ENCODE data around the gene ZNF600. TPM values are rescaled to one million over a fixed set of nuclear protein-coding genes. Genes with fewer than 3 reads are reported as not detected.
"Not testable (repeated sequence)": the region's sequence is repeated elsewhere in the genome, so short reads cannot be mapped to it uniquely, and the experiment has no call there.

The ZNF600 gene
- total RNA-seq (9.4 TPM), polyA plus RNA-seq (ENCODE audit: insufficient read depth, low read depth, low replicate concordance) (4.1 TPM)
- long read RNA-seq, donor 1, partial matches to known transcripts, result 0 of 2 reads
- long read RNA-seq, donor 1, other reads (novel, unspliced or antisense), result 0 of 2 reads
- long read RNA-seq, donor 2, partial matches to known transcripts, result 0 of 1 reads
- long read RNA-seq, donor 2, other reads (novel, unspliced or antisense), result 0 of 1 reads
- long read RNA-seq, donor 3, partial matches to known transcripts, result 0 of 1 reads
- long read RNA-seq, donor 3, other reads (novel, unspliced or antisense), result 0 of 1 reads
- long read RNA-seq, donor 4, partial matches to known transcripts, result 0 of 1 reads
- long read RNA-seq, donor 4, other reads (novel, unspliced or antisense), result 0 of 1 reads
- long read RNA-seq, donor 5, result 0 reads
- long read RNA-seq, donor 6, result 0 reads
- long read RNA-seq, donor 7, transcript ZNF600-208 (4 exons, 3,645 nt), result major isoform, 5 of 15 reads
- long read RNA-seq, donor 7, partial matches to known transcripts, result 1 of 15 reads
- long read RNA-seq, donor 7, other reads (novel, unspliced or antisense), result 8 of 15 reads
- long read RNA-seq, donor 8, result 0 reads
- long read RNA-seq, donor 9, result 0 reads
- long read RNA-seq, donor 10, partial matches to known transcripts, result 0 of 1 reads
- long read RNA-seq, donor 10, other reads (novel, unspliced or antisense), result 0 of 1 reads

DNA sequence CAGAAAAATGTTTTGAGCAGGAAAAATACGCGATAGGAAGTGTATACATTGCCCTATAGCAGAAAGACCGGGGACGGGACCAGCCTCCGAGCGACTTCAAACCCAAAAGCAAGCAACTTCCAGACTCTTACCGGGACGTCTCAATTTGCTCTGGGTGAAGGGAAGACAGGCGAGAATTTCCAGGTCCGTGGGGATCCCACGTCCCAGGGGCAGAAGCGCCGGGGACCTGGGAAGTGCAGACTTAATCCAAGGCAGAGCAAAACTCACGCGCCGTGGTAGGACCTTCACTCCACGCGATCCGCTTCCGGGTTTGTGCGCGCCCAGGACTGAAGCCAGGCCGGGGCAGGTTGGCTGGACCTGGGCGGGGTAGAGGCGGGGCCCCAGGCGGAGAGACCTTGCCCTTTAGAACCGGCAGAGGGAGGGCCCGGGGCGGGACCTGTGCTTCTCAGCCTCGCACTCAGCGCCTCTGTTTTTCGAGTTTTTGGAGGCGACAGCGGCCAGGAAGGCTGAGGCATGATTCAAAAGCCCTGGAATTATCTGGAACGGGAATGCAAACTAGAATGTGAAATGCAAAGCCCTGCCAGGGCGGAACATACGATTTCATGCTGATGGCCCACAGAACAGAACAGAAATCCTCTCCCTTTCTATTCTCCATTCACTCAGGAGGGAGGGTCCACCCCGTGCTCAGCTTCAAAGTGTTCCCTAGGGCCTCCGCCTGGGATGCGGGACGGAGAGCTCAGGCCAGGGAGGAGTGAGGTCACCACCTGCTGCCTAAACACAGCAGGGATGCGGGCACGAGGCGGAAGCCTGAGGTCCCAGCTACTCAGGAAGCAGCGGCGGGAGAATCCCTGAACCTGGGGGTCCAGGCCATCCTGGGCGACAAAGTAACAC lies at the start of gene ZNF600:
Gene ZNF600, minus strand, starts transcription at position 328 of the 891 bp plus-strand sequence. CDS start 7,903 bp downstream, outside the sequence.
- H3K36me3 ChIP-seq (ENCODE audit: control insufficient read depth in 2 of 3, insufficient read depth in 3 of 3, low read length in 3 of 3); H3K4me1 ChIP-seq (ENCODE audit: control insufficient read depth in 2 of 3, insufficient read depth in 2 of 3, low read depth in 1 of 3, low read length in 3 of 3); FAIRE-seq; H3K27me3 ChIP-seq (ENCODE audit: control insufficient read depth, insufficient read depth, low read length); intact Hi-C loops (cut with DNase I); H3K9me3 ChIP-seq (ENCODE audit: control insufficient read depth in 2 of 3, insufficient read depth in 1 of 3, low read length in 3 of 3): not testable (repeated sequence)
- Histone ChIP-seq H3K9ac (ENCODE audit: low read length in 3 of 3) (peak within 1 kb of the TSS in 2 of 3 donors; percentile 33 to 67), H3K27ac (ENCODE audit: low read depth in 2 of 2, low read length in 2 of 2) (peak within 1 kb of the TSS in 1 of 2 donors; percentile 6), H3K4me3 (ENCODE audit: low read length in 3 of 3) (peak within 1 kb of the TSS; percentile 69 to 82 (median 75))
- DNase-seq, result peak; percentile 71 to 96 (median 78)

DNA sequence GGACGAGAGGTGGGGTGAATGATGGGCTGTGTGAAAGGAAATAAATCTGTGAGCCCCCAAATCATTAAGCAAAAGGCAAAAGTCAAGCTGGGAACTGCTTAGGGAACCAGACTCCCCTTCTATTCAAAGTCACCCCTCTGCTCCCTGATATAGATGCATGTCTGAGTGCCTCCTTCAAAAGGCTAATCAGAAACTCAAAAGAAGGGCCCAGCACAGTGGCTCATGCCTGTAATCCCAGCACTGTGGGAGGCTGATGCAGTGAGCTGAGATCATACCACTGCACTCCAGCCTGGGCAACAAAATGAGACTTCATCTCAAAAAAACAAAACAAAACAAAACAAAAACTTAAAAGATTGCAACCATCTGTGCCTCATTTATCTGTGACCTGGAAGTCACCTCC lies 47.7 kb upstream of the ZNF600 start:
- H3K27me3 ChIP-seq (ENCODE audit: control insufficient read depth, insufficient read depth, low read length); H3K4me1 ChIP-seq (ENCODE audit: control insufficient read depth in 2 of 3, insufficient read depth in 2 of 3, low read depth in 1 of 3, low read length in 3 of 3); DNase-seq; H3K4me3 ChIP-seq (ENCODE audit: low read length in 3 of 3); H3K27ac ChIP-seq (ENCODE audit: low read depth in 2 of 2, low read length in 2 of 2); H3K9me3 ChIP-seq (ENCODE audit: control insufficient read depth in 2 of 3, insufficient read depth in 1 of 3, low read length in 3 of 3); FAIRE-seq; H3K36me3 ChIP-seq (ENCODE audit: control insufficient read depth in 2 of 3, insufficient read depth in 3 of 3, low read length in 3 of 3); intact Hi-C loops (cut with DNase I); H3K9ac ChIP-seq (ENCODE audit: low read length in 3 of 3): not testable (repeated sequence)

DNA sequence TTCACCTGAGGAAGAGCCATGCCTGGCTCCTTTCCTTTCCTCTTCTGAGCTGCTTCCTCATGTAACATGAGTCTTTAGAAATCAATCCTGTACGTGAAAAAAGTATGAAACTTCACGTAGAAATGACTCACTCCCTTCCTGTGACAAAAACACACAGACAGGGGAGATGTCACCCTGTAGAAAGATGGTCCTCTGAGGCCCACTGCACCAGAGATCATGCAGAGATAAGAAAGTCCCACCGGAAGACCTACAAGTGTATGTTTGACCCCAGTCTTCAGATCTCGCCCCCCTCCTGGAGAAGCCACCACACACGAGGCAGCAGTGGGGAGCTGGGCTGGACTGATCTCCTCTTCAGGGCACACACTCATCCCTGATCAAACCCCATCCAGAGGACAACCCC lies 47.0 kb upstream of the ZNF600 start:
- H3K4me1 ChIP-seq (ENCODE audit: control insufficient read depth in 2 of 3, insufficient read depth in 2 of 3, low read depth in 1 of 3, low read length in 3 of 3); H3K36me3 ChIP-seq (ENCODE audit: control insufficient read depth in 2 of 3, insufficient read depth in 3 of 3, low read length in 3 of 3); H3K9me3 ChIP-seq (ENCODE audit: control insufficient read depth in 2 of 3, insufficient read depth in 1 of 3, low read length in 3 of 3); H3K9ac ChIP-seq (ENCODE audit: low read length in 3 of 3); H3K4me3 ChIP-seq (ENCODE audit: low read length in 3 of 3); intact Hi-C loops (cut with DNase I); H3K27ac ChIP-seq (ENCODE audit: low read depth in 2 of 2, low read length in 2 of 2); DNase-seq; H3K27me3 ChIP-seq (ENCODE audit: control insufficient read depth, insufficient read depth, low read length); FAIRE-seq: not testable (repeated sequence)

DNA sequence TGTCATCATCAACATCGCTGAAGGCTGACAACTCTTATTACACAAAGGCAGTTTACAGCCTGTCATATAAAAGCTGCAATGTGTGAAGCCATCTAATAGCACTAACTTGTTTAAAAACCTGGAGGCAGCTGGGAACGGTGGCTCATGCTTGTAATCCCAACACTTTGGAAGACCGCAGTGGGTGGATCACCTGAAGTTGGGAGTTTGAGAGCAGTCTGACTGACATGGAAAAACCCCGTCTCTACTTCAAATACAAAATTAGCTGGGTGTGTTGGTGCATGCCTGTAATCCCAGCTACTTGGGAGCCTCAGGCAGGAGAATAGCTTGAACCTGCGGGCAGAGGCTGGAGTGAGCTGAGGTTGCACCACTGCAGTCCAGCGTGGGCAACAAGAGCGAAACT lies 43.3 kb upstream of the ZNF600 start:
- H3K9ac ChIP-seq (ENCODE audit: low read length in 3 of 3); H3K27ac ChIP-seq (ENCODE audit: low read depth in 2 of 2, low read length in 2 of 2); H3K27me3 ChIP-seq (ENCODE audit: control insufficient read depth, insufficient read depth, low read length); H3K9me3 ChIP-seq (ENCODE audit: control insufficient read depth in 2 of 3, insufficient read depth in 1 of 3, low read length in 3 of 3); FAIRE-seq; H3K4me1 ChIP-seq (ENCODE audit: control insufficient read depth in 2 of 3, insufficient read depth in 2 of 3, low read depth in 1 of 3, low read length in 3 of 3); H3K4me3 ChIP-seq (ENCODE audit: low read length in 3 of 3); DNase-seq; intact Hi-C loops (cut with DNase I); H3K36me3 ChIP-seq (ENCODE audit: control insufficient read depth in 2 of 3, insufficient read depth in 3 of 3, low read length in 3 of 3): not testable (repeated sequence)

DNA sequence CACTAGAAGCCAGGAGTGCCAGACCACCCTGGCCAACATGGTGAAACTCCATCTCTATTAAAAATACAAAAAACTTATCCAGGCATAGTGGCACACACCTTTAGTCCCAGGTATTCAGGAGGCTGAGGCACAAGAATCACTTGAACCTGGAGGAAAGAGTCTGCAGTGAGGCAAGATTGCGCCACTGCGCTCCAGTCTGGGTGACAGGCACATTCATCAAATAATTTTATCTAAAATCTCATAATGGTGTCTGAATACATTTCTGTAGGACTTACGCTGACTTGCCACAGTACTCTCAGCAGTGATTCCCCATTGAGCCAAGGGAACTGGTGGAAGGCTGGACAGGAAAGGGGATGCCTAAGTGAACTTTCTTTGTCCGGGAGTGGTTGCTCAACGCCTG lies 39.2 kb upstream of the ZNF600 start:
- H3K4me3 ChIP-seq (ENCODE audit: low read length in 3 of 3), result no peak overlapping the region
- intact Hi-C loops (cut with DNase I), result no loop called here
- FAIRE-seq, result no peak
- H3K27me3 ChIP-seq (ENCODE audit: control insufficient read depth, insufficient read depth, low read length), result no peaks in the 10 kb centered on the region
- H3K9me3 ChIP-seq (ENCODE audit: control insufficient read depth in 2 of 3, insufficient read depth in 1 of 3, low read length in 3 of 3), result no peaks in the 10 kb centered on the region
- TF ChIP-seq, protein P1, sequence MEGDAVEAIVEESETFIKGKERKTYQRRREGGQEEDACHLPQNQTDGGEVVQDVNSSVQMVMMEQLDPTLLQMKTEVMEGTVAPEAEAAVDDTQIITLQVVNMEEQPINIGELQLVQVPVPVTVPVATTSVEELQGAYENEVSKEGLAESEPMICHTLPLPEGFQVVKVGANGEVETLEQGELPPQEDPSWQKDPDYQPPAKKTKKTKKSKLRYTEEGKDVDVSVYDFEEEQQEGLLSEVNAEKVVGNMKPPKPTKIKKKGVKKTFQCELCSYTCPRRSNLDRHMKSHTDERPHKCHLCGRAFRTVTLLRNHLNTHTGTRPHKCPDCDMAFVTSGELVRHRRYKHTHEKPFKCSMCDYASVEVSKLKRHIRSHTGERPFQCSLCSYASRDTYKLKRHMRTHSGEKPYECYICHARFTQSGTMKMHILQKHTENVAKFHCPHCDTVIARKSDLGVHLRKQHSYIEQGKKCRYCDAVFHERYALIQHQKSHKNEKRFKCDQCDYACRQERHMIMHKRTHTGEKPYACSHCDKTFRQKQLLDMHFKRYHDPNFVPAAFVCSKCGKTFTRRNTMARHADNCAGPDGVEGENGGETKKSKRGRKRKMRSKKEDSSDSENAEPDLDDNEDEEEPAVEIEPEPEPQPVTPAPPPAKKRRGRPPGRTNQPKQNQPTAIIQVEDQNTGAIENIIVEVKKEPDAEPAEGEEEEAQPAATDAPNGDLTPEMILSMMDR (IDR thresholded peaks at IDR 0.05; ENCODE audit: borderline replicate concordance, extremely low read depth, insufficient read depth), result no peak
- H3K4me1 ChIP-seq (ENCODE audit: control insufficient read depth in 2 of 3, insufficient read depth in 2 of 3, low read depth in 1 of 3, low read length in 3 of 3), result peaks cover 0 to under 1% (median 0%) of the 10 kb centered on the region in 3 donors
- no peak for DNase-seq
- no peak overlapping the region for H3K9ac ChIP-seq (ENCODE audit: low read length in 3 of 3)
- no peak overlapping the region for H3K27ac ChIP-seq (ENCODE audit: low read depth in 2 of 2, low read length in 2 of 2)
- H3K36me3 ChIP-seq (ENCODE audit: control insufficient read depth in 2 of 3, insufficient read depth in 3 of 3, low read length in 3 of 3), result no peaks in the 10 kb centered on the region
